Osteoblast (primary cell): ENCODE data around the gene NCAPD2. TPM values are rescaled to one million over a fixed set of nuclear protein-coding genes. Genes with fewer than 3 reads are reported as not detected.
"Not testable (repeated sequence)": the region's sequence is repeated elsewhere in the genome, so short reads cannot be mapped to it uniquely, and the experiment has no call there.

ENCODE experiments used
- DNase-seq: peaks from one replicate; pipeline ENCODE4 v3.0.0; 2011; ENCODE audit warnings: low spot score, mixed read lengths; ENCODE audit not compliant: insufficient read length; ENCODE audit errors: missing footprints
- H2AFZ ChIP-seq: 2 replicates; pipeline ENCODE4 v1.6.0; 2011; ENCODE audit warnings: mild to moderate bottlenecking, low read length
- H3K27ac ChIP-seq: 2 replicates; pipeline ENCODE4 v1.5.1; 2011; ENCODE audit warnings: mild to moderate bottlenecking, low read depth, low read length, moderate library complexity
- H3K27me3 ChIP-seq: 2 replicates; pipeline ENCODE4 v1.6.0; 2012; ENCODE audit warnings: mild to moderate bottlenecking, control low read depth, inconsistent platforms, low read length, moderate library complexity; ENCODE audit not compliant: insufficient read depth
- H3K36me3 ChIP-seq: 2 replicates; pipeline ENCODE4 v1.5.1; 2011; ENCODE audit warnings: mild to moderate bottlenecking, low read length, control low read depth, moderate library complexity; ENCODE audit not compliant: insufficient read depth
- H3K4me1 ChIP-seq: 2 replicates; pipeline ENCODE4 v1.5.1; 2011; ENCODE audit warnings: mild to moderate bottlenecking, low read length, control low read depth, moderate library complexity; ENCODE audit not compliant: insufficient read depth
- H3K4me2 ChIP-seq: 2 replicates; pipeline ENCODE4 v1.6.0; 2011; ENCODE audit warnings: mild to moderate bottlenecking, low read length; ENCODE audit not compliant: insufficient read depth
- H3K4me3 ChIP-seq: fragments of 200-600 bp; sonication (generic); 3 replicates; pipeline ENCODE4 v1.5.1; 2012; ENCODE audit warnings: mild to moderate bottlenecking, low read length, inconsistent platforms; ENCODE audit not compliant: insufficient read depth
- H3K79me2 ChIP-seq: 2 replicates; pipeline ENCODE4 v1.6.0; 2012; ENCODE audit warnings: mild to moderate bottlenecking, low read length, control low read depth, inconsistent platforms; ENCODE audit not compliant: insufficient read depth
- H3K9me3 ChIP-seq: 2 replicates; pipeline ENCODE4 v1.5.1; 2011; ENCODE audit warnings: low read depth, low read length, control low read depth
- H4K20me1 ChIP-seq: 2 replicates; pipeline ENCODE4 v1.6.0; 2012; ENCODE audit warnings: mild to moderate bottlenecking, low read length, control low read depth; ENCODE audit not compliant: insufficient read depth
- CTCF ChIP-seq: IDR thresholded peaks from 2 replicates; pipeline ENCODE4 v1.5.1; 2011; ENCODE audit warnings: mild to moderate bottlenecking, low read depth, low read length, moderate library complexity; ENCODE audit errors: extremely low read depth
- total RNA-seq: library from RNA; depleted of rRNA; stranded (reverse); fragments of >200 nt; gene quantifications from 2 replicates; pipeline ENCODE4 v1.2.3, GENCODE V29; 2012

The NCAPD2 gene
- total RNA-seq, 1 donor: 21.0 TPM

- Histone ChIP-seq H2AFZ (no peak overlapping the region), H4K20me1 (no peaks in the 10 kb centered on the region), H3K27ac (no peak overlapping the region), H3K4me3 (no peak overlapping the region), H3K27me3 (no peaks in the 10 kb centered on the region), H3K79me2 (peaks cover 13% of the 10 kb centered on the region), H3K36me3 (peaks cover 10% of the 10 kb centered on the region), H3K4me1 (peaks cover 8% of the 10 kb centered on the region), H3K9me3 (no peaks in the 10 kb centered on the region), H3K4me2 (no peak overlapping the region)
- TF ChIP-seq CTCF: no peak
- DNase-seq: no peak
These were observed 5.7 kb upstream of the NCAPD2 start for GRCh38 chr12:6488240-6488639.

- Histone ChIP-seq H4K20me1 (no peaks in the 10 kb centered on the region), H3K4me2 (no peak overlapping the region), H2AFZ (no peak overlapping the region), H3K4me3 (no peak overlapping the region), H3K4me1 (peaks cover 10% of the 10 kb centered on the region), H3K36me3 (peaks cover 10% of the 10 kb centered on the region), H3K27ac (no peak overlapping the region), H3K9me3 (no peaks in the 10 kb centered on the region), H3K27me3 (no peaks in the 10 kb centered on the region), H3K79me2 (peaks cover 16% of the 10 kb centered on the region)
- no peak for DNase-seq
- no peak for TF ChIP-seq CTCF
These were observed 4.5 kb upstream of the NCAPD2 start for GRCh38 chr12:6489449-6489848.

- Histone ChIP-seq H3K4me1 (peaks cover 21% of the 10 kb centered on the region), H3K79me2 (peaks cover 28% of the 10 kb centered on the region), H3K36me3 (peaks cover 10% of the 10 kb centered on the region)
- not testable (repeated sequence) for H3K4me2 ChIP-seq, H3K27ac ChIP-seq, H3K4me3 ChIP-seq, H3K27me3 ChIP-seq, DNase-seq, H2AFZ ChIP-seq, H3K9me3 ChIP-seq, H4K20me1 ChIP-seq
These were observed 3.2 kb upstream of the NCAPD2 start for GRCh38 chr12:6490673-6491072.

DNA sequence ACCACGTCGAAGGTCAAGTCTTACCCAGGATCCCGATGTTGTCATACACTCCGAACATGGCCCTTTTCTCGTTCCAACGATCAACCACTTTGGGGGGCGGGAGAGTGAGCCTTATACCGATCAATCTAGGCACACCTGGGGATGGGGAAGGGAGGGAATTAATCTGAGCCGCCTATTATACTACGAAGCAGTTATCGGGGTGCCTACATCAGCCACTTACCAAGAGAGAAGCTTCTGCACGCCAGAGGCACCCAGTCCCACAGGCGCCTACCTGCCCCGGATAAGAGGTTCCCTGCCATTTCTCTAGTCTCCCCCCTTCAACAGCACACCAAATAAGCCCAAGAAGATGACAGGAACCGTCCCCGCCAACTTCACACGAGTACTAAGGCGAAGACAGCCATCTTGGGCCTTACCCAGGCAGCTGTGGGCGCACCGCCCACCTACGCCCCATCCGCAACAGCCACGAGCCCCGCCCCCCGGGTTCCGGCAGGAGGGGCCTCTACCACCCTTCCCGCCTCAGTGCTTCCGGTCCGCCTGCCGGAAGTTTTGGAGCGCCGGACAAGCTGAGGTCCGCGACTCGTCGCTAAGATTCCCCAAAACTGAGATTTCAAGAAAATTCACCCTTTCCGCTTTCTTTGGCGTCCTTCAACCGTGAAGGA, 935 bp upstream of the NCAPD2 start, which contains the start of gene MRPL51:
Gene MRPL51 (minus strand): TSS at position 425 of the 659 bp plus-strand sequence. CDS start 126 bp downstream, at position 299.
- Histone ChIP-seq H3K4me1 (peaks cover 21% of the 10 kb centered on the region), H3K36me3 (peaks cover 23% of the 10 kb centered on the region), H3K4me3 (peak within 1 kb of the TSS; percentile 81)

More for the DNA sequence above, 935 bp upstream of the NCAPD2 start, which contains the start of gene MRPL51:
- H3K9me3 ChIP-seq: no peaks in the 10 kb centered on the region
- peak within 1 kb of the TSS; percentile 100 for H3K4me2 ChIP-seq
- no peaks in the 10 kb centered on the region for H4K20me1 ChIP-seq
- TF ChIP-seq CTCF: no peak
- peak within 1 kb of the TSS; percentile 95 for H2AFZ ChIP-seq
- DNase-seq: peak; percentile 97
- H3K27me3 ChIP-seq: no peaks in the 10 kb centered on the region
- peak within 1 kb of the TSS; percentile 97 for H3K27ac ChIP-seq
- H3K79me2 ChIP-seq: peaks cover 47% of the 10 kb centered on the region
